ENCODE measurements around the gene GYS2.

The GYS2 gene

DNA sequence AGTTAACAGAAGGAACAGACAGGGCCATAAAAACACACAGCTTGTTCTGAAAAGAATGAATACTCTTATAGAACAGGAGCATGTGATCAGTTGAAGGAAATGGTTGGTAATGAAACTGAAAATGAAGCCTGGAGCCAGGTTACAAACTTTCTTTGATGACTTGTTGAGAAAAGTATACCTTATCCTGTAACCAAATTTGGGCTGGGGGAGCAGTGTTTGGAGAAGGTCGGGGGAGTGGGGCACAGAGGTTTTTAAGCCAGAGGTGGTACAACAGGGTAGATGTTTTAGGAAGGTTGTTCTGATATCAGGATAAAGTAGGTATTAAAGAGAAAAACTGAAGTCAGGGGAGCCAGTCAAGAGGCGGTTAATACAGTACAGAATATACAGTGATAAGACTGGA is 94.9 kb downstream of the GYS2 start:
- DNase-seq (ENCODE audit: extremely low read depth in 1 of 2, low read depth in 1 of 2): no peak

DNA sequence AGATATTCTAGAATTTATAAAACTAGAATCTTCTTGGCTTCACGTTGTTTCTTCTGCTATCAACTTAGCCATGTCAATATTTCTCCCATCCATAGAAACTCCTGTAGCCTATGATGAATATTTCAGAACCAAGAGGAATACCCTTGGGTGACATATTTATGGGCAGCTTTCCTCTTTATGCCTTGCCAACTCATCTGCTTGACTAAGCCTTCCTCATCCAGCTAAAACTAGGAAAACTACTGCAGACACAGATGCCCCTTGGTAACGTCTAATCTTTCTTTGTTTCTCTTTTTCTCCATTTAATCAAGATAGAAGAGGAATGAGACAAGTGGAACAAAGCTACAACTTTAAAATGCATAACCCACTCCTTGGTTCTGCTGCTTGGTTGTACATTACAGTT is 96.8 kb downstream of the GYS2 start:
- DNase-seq (ENCODE audit: extremely low read depth in 1 of 2, low read depth in 1 of 2): no peak

DNA sequence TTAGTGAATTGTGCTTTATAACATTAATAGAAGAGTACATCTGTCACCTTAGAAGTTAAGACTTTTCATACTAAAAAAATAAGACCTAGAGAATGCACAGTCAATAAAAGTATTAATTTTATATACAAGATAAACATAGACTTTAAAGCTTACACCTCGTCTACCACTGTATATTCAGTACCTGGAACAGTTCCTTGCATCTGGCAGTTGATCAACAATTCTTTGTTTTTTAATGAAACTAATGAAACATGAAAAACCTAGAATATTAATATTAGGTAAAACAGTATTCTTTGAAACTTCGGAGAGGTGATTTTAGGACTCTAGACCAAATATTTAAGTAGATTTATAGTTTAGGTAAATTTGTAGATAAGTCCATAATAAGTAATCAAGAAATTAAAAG is 98.8 kb downstream of the GYS2 start:
- no peak for DNase-seq (ENCODE audit: extremely low read depth in 1 of 2, low read depth in 1 of 2)

DNA sequence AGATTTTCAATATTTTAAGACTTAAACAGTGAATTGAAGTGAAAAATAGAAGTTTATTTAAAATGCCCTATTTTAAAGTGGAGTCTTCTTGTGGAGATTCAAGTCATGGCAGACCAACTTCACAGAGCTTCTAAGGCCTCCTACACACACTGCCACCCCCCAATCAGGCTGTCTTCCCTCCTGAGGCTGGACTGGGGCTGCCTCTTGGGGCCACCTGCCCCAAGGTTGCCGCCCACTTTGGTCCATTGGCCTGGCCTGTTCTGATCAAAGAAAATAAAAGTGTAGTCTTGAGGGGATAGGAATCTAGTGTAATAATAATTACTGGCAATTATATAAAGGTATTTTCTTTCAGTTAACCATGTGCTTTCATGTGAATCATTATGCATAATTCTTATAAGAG is 101.8 kb downstream of the GYS2 start:
- DNase-seq (ENCODE audit: extremely low read depth in 1 of 2, low read depth in 1 of 2): no peak

DNA sequence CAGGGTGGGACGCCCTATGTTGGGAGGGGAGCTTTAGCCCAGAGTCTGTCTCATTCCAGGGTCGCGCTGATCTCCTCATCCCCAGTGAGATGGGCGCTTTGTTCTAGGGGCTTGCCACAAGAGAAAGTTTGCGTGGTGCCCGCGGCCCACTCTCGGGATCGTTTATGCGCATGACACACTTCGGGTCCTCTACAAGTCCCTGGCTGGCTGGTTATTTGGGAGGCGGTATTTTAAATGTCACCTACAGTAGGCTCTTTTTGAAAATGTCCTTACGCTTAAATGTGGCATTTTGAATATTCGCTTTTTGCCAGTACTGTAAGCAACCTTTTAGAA is 102.5 kb downstream of the GYS2 start:
- DNase-seq (ENCODE audit: extremely low read depth in 1 of 2, low read depth in 1 of 2): no peak

DNA sequence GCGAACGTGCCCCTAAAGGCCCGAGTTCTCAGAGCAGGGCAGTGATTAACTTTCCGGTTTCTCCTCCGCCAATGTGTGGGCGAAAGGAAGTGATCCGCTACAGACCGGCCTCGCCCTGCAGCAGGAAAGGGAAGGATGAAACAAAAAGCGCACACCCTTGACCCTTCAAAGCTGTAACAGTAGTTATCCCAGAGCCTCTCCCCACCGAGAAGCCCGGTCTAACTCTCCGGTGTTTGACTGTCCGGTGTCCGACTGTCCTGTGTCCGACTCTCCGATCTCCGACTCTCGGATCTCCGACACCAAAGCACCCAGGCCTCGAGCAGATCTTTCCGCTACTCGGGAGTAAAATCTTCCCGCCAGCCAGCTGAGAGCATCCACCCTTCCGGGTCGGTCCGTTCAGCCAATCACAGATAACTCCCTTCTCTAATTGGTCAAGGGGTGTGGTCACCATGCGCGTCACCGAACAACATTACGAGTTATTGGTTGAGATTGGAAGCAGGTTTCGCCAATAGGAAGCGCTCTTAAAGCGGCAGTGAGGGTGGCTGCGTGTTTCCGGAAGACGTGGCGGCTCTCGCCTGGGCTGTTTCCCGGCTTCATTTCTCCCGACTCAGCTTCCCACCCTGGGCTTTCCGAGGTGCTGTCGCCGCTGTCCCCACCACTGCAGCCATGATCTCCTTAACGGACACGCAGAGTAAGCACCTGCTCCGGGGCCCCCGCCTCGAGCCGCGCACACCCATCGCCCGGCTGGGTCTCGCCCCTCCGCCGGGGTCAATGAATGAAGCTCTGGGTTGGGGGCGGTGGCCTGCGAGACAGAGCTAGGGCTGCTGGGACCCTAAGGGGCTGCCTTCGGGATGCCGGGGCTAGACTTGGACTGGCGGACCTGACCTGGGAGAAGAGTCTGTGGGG is 103.1 kb downstream of the GYS2 start, which contains the start of the genes GOLT1B and RECQL:
TSS of gene GOLT1B (plus strand) at position 532 of the 906 bp plus-strand sequence. CDS start at position 667, 135 bp downstream.
TSS of gene RECQL (minus strand) at position 378 of the 906 bp plus-strand sequence. CDS start 2,065 bp downstream, outside the sequence.
- peak; percentile 68 to 78 for DNase-seq (ENCODE audit: extremely low read depth in 1 of 2, low read depth in 1 of 2)

DNA sequence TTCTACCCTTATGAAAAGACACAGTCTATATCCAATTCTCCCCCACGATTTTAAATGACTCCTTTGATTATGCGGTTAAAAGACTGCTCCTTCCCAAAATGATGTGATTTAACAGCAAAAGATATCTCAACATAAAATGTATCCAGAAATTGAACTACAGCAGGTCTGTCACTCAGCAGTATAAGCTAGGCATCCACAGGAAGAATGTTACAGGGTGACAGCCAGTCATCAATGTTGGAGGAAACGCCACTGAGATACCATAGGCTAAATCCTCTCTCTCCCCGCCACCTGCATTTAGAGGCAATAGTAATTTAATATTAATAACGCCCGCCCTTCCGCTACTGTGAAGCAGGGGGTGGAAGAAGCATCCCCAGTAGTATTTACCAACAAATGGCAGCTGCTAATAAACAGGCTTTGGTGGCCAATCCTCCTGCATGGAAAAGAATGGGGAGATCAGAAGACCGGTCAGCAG is 103.8 kb downstream of the GYS2 start:
- no peak for DNase-seq (ENCODE audit: extremely low read depth in 1 of 2, low read depth in 1 of 2)

DNA sequence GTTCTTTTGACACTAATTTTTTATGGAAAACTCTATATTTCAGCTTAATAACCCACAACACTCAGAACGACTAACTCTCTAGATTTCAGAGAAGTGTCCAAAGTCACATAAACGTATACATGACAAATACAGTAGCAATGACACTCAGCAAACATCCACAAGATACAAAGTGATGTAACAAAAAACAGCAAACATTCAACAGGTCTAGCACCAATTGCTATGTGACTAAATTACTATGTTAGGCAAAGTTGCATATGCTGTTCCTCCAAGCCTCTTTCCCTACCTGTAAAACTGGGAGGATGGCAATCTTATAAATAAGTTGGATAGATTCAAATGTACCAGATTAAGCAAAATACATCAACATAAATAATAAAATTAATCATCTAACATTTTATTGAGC is 104.9 kb downstream of the GYS2 start:
- DNase-seq (ENCODE audit: extremely low read depth in 1 of 2, low read depth in 1 of 2): no peak
